Astrocyte (in vitro differentiated cells and primary cell): ENCODE data around the gene MAP1S.

ENCODE experiments used
- EZH2 ChIP-seq: IDR thresholded peaks from 2 replicates; pipeline ENCODE4 v1.6.1; 2012; ENCODE audit warnings: mild to moderate bottlenecking, low read length, inconsistent platforms; ENCODE audit not compliant: insufficient read depth
- TF ChIP-seq, protein P1 (sequence below): IDR thresholded peaks from 2 replicates; pipeline ENCODE4 v1.5.1; 2011; ENCODE audit warnings: low read depth, mild to moderate bottlenecking, inconsistent platforms, low read length, moderate library complexity; ENCODE audit not compliant: insufficient read depth

GRCh38 chr19:17737690-17738153, 18.4 kb downstream of the MAP1S start:
- no peak for TF ChIP-seq EZH2
- TF ChIP-seq, protein P1, sequence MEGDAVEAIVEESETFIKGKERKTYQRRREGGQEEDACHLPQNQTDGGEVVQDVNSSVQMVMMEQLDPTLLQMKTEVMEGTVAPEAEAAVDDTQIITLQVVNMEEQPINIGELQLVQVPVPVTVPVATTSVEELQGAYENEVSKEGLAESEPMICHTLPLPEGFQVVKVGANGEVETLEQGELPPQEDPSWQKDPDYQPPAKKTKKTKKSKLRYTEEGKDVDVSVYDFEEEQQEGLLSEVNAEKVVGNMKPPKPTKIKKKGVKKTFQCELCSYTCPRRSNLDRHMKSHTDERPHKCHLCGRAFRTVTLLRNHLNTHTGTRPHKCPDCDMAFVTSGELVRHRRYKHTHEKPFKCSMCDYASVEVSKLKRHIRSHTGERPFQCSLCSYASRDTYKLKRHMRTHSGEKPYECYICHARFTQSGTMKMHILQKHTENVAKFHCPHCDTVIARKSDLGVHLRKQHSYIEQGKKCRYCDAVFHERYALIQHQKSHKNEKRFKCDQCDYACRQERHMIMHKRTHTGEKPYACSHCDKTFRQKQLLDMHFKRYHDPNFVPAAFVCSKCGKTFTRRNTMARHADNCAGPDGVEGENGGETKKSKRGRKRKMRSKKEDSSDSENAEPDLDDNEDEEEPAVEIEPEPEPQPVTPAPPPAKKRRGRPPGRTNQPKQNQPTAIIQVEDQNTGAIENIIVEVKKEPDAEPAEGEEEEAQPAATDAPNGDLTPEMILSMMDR = no peak
